Mucosa of gallbladder (tissue), 1 donor: ENCODE data around the gene RNF7. TPM values are rescaled to one million over a fixed set of nuclear protein-coding genes. Genes with fewer than 3 reads are reported as not detected.
"Not testable (repeated sequence)": the region's sequence is repeated elsewhere in the genome, so short reads cannot be mapped to it uniquely, and the experiment has no call there.

Experiments used
- DNase-seq: peaks from one replicate; pipeline ENCODE4 v3.0.0-alpha.2; 2020; ENCODE audit warnings: low spot score
- total RNA-seq: library from RNA; stranded (reverse); gene quantifications from one replicate; pipeline ENCODE4 v1.2.1, GENCODE V29; 2021
- donor health status: DM: no; HTN: no; CAD: no.

The RNF7 gene
- total RNA-seq, 1 donor from 2014 or later: 88.2 TPM

DNA sequence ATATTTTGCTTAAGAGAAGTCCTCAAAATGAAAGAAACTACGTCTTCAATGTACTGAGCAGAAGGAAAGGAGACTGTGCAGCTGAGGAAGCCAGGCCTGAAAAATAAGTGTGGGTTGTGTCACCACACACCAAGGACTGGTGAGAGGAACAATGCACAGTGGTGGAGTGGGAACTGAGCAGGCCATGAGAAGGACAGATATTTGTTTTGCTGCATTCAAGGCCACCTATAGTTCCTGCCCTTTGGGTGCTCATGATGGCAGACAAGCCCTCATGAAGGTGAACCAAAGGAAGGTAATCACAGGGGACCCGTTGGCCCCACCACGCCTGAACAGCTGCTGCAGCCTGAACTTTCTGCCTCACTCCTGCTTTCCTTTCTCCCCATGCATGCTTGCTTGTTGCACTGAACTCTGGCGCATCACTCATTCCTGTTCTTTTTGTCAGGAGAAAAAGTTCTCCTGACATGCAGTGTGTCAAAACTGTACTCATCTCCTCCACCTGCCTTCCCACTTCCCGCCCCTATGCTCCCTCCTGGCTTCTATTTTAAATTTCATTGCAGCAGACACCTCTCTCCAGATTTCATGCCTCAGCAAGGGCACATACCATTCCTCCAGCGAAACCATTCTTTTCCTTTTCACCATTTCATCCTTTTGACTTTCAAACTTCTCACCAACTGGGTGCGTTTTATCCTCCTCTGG, 2.2 kb upstream of the RNF7 start:
- DNase-seq: no peak

- DNase-seq: no peak
Observed at GRCh38 chr3:141737093-141737492, 1.0 kb upstream of the RNF7 start.

DNA sequence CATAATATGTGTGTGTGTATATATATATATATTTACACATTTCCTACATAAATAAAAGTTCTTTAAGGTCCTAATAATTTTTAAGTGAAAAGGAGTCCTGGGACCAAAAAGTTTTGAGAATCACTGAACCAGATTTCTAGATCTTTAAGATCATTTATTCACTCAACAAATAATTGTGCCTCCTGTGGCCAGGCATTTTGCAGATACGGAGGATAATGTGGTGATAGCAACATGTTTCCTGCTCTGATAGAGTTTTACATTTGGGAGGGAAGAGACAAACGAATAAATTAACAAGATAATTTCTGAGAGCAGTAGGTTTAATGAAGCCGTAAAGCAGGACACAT, 448 bp upstream of the RNF7 start:
- no peak for DNase-seq

GRCh38 chr3:141738891-141739363, 829 bp downstream of the RNF7 start:
- no peak for DNase-seq

GRCh38 chr3:141739731-141740130, 1.6 kb downstream of the RNF7 start:
- no peak for DNase-seq

- no peak for DNase-seq
Observed at GRCh38 chr3:141740349-141740748, 2.3 kb downstream of the RNF7 start.

DNA sequence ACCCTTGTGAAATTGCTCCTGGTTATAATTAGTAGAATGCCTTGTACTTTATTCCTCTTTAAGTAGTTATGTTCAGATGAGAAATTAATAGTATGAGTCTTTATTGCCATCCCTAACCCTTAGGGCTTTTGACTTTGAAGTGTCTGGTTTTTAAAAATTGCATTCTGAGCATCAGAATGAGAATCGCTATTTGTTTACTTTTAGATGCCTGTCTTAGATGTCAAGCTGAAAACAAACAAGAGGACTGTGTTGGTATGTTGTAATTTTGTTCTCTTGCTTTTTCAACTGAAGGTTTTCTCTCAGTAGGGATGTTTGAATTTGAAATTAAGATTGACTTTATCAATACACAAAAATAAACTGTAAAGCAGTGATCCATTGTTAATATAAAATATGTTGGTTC, 5.2 kb downstream of the RNF7 start:
- no peak for DNase-seq

DNA sequence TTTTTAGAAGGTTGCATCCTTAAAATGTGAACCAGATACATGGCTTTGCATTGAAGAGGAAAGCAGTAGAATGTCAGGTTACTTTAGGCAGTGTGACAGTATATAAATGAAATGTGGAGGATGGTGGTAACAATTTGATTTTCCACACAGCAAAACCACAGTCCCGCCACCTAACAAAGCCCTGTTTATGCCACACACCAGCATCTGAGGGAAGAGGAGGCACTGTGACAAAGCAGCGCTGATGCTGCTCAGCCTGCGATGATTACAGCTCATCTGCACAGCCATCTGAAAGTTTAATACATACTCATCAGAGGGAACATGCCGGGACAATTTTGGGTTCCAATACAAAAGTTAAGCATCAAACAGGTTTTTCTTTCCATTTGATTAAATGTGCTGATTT, 8.9 kb downstream of the RNF7 start:
- DNase-seq: no peak

- DNase-seq: no peak
Observed at GRCh38 chr3:141753399-141753798, 15.3 kb downstream of the RNF7 start.

GRCh38 chr3:141754032-141754431, 15.9 kb downstream of the RNF7 start:
- no peak for DNase-seq

DNA sequence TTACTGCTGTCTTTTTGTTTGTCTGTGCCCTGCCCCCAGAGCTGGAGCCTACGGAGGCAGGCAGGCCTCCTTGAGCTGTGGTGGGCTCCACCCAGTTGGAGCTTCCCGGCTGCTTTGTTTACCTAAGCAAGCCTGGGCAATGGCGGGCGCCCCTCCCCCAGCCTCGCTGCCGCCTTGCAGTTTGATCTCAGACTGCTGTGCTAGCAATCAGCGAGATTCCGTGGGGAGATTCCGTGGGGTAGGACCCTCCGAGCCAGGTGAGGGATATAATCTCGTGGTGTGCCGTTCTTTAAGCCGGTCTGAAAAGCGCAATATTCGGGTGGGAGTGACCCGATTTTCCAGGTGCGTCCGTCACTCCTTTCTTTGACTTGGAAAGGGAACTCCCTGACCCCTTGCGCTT, 24.5 kb downstream of the RNF7 start:
- DNase-seq: not testable (repeated sequence)

- DNase-seq: no peak
Observed at GRCh38 chr3:141763088-141763750, 25.1 kb downstream of the RNF7 start, which contains the start of gene GRK7. GRK7 (plus strand) TSS chr3:141763408; CDS start chr3:141778285, 14,877 bp downstream.

GRCh38 chr3:141764045-141764444, 25.9 kb downstream of the RNF7 start:
- DNase-seq: no peak

GRCh38 chr3:141764465-141764864, 26.4 kb downstream of the RNF7 start:
- no peak for DNase-seq

- no peak for DNase-seq
Observed at GRCh38 chr3:141764986-141765385, 26.9 kb downstream of the RNF7 start.

DNA sequence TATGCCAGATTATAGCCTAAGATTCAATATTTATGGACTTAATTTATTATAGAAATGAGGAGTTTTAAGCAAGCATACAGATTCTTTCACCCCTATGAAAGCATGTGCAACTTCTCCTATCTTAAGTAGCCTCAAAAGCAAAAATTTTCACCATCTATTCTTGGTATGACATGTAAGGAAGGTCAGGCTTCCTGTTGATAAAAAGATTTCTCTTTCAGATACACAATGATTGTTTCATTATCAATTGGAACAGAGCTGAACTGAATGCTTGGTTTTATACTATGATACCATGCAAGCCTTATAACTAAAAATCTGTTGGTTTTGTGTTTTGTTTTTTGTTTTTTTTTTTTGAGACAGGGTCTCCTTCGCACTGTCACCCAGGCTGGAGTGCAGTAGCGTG, 29.0 kb downstream of the RNF7 start:
- no peak for DNase-seq

DNA sequence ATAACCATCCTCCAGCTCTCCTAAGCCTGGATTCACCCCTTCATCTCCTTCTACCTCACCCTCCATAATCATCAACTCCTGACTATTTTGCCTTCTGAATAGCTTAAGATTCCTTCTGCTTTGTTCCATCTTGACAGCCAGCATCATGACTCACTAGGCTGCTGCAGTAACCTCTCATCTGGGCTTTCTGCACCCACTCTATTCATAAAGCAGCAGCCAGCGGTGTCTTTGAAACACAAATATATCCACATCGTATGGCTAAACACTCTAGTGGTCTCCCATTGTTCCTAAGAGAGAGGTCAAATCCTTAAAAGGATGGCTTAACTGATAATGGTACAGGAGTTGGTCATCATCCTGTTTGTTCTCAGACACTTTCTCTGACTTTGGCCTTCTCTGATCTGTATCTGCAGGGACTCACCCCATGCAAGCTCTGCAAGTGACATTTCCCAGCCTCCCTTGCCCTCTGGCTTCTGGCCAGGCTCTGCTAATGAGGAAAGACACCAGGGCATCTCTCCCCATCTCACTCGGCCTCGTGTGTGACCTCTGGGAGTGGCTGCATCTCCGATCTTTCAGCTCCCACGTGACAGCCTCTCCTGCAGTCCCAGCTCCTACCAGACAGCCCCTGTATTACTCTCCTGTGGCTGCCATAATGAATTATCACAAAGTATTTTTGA, 31.3 kb downstream of the RNF7 start:
- peak; percentile 18 for DNase-seq

GRCh38 chr3:141773676-141774075, 35.6 kb downstream of the RNF7 start:
- DNase-seq: no peak

DNA sequence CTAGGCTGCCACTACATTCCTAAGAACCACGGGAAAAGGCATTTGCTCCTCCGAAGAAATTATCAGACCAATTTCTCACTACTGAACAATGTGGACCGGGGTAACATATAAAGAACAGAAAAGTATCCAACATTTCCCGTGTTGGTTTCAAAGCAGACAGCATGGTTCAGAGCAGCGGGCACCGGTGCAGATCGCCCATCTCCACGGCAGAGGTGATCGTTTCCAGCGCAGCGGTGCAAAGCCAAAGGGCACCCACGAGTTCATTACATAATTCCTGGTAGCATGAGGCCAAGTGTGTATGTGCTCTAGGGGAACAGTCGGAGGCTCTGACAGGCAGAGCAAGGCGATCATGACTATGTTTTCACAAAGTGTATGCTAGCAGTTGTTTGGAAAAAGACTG, 38.3 kb downstream of the RNF7 start:
- no peak for DNase-seq

DNA sequence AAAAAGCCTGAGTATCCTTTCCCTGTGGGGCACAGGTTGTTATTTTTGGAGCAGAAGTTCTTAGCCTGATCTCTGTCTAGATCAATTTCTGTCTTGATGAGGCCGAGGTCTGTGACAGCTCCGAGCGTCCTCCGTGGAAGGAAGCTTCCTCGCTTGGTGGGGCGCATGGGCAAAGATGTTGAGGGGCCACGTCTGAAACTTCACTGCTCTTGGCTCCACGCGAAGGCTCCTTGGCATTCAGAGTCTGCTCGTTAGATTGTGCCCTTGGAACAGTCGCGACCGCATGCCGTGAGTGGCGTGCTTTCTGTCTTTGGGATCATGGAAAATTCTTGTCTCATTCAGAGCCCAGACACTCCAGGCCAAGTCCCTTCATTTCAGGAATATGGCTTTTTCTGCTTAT, 38.8 kb downstream of the RNF7 start:
- DNase-seq: no peak

DNA sequence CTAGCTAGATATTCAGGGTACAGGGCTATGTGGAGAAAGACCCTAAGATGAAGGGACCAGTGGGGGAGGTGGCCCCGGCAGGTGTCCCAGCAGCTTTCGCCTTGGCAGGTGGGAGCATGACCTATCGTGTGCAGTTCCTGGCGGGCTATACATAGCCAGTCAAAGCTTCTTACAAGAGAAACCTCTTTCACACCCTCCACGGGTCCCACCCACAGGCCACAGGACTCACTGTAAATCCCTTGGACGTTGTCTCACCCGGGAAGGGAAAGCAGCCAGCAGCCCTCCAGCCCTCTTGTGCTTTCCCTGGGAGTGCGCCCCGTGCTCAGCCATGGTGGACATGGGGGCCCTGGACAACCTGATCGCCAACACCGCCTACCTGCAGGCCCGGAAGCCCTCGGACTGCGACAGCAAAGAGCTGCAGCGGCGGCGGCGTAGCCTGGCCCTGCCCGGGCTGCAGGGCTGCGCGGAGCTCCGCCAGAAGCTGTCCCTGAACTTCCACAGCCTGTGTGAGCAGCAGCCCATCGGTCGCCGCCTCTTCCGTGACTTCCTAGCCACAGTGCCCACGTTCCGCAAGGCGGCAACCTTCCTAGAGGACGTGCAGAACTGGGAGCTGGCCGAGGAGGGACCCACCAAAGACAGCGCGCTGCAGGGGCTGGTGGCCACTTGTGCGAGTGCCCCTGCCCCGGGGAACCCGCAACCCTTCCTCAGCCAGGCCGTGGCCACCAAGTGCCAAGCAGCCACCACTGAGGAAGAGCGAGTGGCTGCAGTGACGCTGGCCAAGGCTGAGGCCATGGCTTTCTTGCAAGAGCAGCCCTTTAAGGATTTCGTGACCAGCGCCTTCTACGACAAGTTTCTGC, 40.1 kb downstream of the RNF7 start:
- no peak for DNase-seq

DNA sequence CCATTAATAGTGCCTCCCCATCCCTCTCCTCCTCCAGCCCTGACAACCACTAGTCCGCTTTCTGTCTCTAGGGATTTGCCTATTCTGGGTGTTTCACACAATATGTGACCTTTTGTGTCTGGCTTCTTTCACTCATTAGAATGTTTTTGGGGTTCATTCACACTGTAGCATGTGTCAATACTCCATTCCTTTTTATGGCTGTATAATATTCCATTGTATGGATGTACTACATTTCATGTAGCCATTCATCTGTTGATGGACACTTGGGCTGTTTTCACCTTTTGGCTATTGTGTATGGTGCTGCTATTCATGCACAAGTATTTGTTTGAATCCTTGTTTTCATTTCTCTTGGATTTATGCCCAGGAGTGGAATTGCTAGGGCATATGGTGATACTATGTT, 41.6 kb downstream of the RNF7 start:
- no peak for DNase-seq
